Caco-2 (cell line): Measurements from ENCODE around the gene ARMC2. TPM values are rescaled to one million over a fixed set of nuclear protein-coding genes. Genes with fewer than 3 reads are reported as not detected.

ENCODE experiments used
- BruUV-seq: library from RNA; stranded (reverse); fragments of 400-500 nt; replicated peaks from 2 replicates; lab custom pipeline; 2021; lab: Mats Ljungman, UMichigan
- CTCF ChIA-PET: fragments of 300-600 bp; sonication (Branson Sonifier 250); formaldehyde crosslinking; loops from one replicate; lab custom pipeline; 2022; ENCODE audit warnings: antibody characterized with exemption; lab: Charles Lee
- POLR2A ChIA-PET: fragments of 300-600 bp; sonication (Branson Sonifier 250); formaldehyde crosslinking; loops from one replicate; lab custom pipeline; 2022; ENCODE audit warnings: antibody characterized with exemption; lab: Charles Lee
- DNase-seq, 2 experiments: peaks; one replicate each; pipeline versions ENCODE4 v3.0.0 to v3.0.0-alpha.2; 2020 to 2022
- H3K27me3 ChIP-seq: replicated peaks from 2 replicates; pipeline ENCODE4 v1.6.0; 2011; ENCODE audit warnings: low read length; ENCODE audit not compliant: control insufficient read depth, insufficient read depth
- H3K36me3 ChIP-seq: 2 replicates; pipeline ENCODE4 v1.5.1; 2011; ENCODE audit warnings: low read length; ENCODE audit not compliant: control insufficient read depth, insufficient read depth
- H3K4me1 ChIP-seq: fragments of 250-450 bp; sonication (Bioruptor Pico); 2 replicates; pipeline ENCODE4 v1.5.1; 2020; ENCODE audit warnings: mild to moderate bottlenecking
- H3K4me3 ChIP-seq: 2 replicates; pipeline ENCODE4 v1.5.1; 2011; ENCODE audit warnings: low read depth, mild to moderate bottlenecking, control low read depth, low read length
- H3K9me3 ChIP-seq: fragments of 250-450 bp; sonication (Bioruptor Pico); 2 replicates; pipeline ENCODE4 v1.5.1; 2020; ENCODE audit warnings: mild to moderate bottlenecking, moderate library complexity
- H3K27ac Mint-ChIP-seq: one replicate; pipeline ENCODE4 v1.8.0; 2022; ENCODE audit warnings: mixed read lengths; ENCODE audit not compliant: unreplicated experiment
- H3K27me3 Mint-ChIP-seq: one replicate; pipeline ENCODE4 v1.8.0; 2022; ENCODE audit warnings: mixed read lengths; ENCODE audit not compliant: insufficient read depth, unreplicated experiment
- H3K36me3 Mint-ChIP-seq: one replicate; pipeline ENCODE4 v1.8.0; 2022; ENCODE audit warnings: mild to moderate bottlenecking, mixed read lengths; ENCODE audit not compliant: insufficient read depth, unreplicated experiment
- H3K4me1 Mint-ChIP-seq: one replicate; pipeline ENCODE4 v1.8.0; 2022; ENCODE audit warnings: low read depth, mixed read lengths; ENCODE audit not compliant: unreplicated experiment
- H3K4me3 Mint-ChIP-seq: one replicate; pipeline ENCODE4 v1.8.0; 2022; ENCODE audit warnings: mild to moderate bottlenecking, moderate library complexity, mixed read lengths; ENCODE audit not compliant: unreplicated experiment
- H3K9me3 Mint-ChIP-seq: one replicate; pipeline ENCODE4 v1.8.0; 2022; ENCODE audit warnings: mixed read lengths; ENCODE audit not compliant: unreplicated experiment
- intact Hi-C: fragments of 100-400 bp; cut with micrococcal nuclease; formaldehyde crosslinking; loops from one replicate; pipeline ENCODE4 v1.10.0; 2022; ENCODE audit not compliant: unreplicated experiment
- total RNA-seq: library from RNA; stranded (reverse); gene quantifications from 2 replicates; pipeline ENCODE4 v1.2.3, GENCODE V29; 2022
- TF ChIP-seq, protein P1 (sequence below), 2 experiments: fragments of 200-600 bp in 1 of 2; IDR thresholded peaks; 1 replicate in 1 of 2; 2 replicates in 1 of 2; pipeline versions ENCODE4 v1.5.1 to v1.8.0; 2011 to 2022; ENCODE audit warnings: antibody characterized with exemption in 1 of 2, control low read depth in 1 of 2, inconsistent platforms in 1 of 2, low read depth in 1 of 2, low read length in 1 of 2, mild to moderate bottlenecking in 1 of 2, moderate library complexity in 1 of 2; ENCODE audit not compliant: insufficient read depth in 1 of 2, severe bottlenecking in 1 of 2, unreplicated experiment in 1 of 2

Gene ARMC2
- total RNA-seq, 1 experiment from 2014 or later = 7.8 TPM

DNA sequence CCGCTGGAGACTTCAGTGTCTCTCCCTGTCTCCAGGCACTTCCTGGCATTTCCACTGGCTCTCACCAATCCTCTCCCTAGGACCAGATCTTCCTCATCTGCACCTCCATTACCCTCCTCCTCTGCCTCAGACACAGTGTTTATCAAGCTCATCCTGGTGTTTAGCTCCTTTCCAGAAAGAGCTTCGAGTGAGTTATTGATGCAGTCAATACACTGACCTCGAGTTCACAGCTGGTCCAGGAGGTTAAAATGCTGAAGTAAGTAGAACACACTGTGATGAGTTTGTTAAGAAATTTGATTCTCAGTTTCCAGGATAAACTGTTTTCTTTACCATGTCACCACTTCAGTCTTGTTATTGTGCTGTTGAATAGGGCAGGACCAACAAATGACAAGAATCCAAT, 42.1 kb upstream of the ARMC2 start:
- TF ChIP-seq, protein P1, sequence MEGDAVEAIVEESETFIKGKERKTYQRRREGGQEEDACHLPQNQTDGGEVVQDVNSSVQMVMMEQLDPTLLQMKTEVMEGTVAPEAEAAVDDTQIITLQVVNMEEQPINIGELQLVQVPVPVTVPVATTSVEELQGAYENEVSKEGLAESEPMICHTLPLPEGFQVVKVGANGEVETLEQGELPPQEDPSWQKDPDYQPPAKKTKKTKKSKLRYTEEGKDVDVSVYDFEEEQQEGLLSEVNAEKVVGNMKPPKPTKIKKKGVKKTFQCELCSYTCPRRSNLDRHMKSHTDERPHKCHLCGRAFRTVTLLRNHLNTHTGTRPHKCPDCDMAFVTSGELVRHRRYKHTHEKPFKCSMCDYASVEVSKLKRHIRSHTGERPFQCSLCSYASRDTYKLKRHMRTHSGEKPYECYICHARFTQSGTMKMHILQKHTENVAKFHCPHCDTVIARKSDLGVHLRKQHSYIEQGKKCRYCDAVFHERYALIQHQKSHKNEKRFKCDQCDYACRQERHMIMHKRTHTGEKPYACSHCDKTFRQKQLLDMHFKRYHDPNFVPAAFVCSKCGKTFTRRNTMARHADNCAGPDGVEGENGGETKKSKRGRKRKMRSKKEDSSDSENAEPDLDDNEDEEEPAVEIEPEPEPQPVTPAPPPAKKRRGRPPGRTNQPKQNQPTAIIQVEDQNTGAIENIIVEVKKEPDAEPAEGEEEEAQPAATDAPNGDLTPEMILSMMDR (IDR thresholded peaks at IDR 0.05; ENCODE audit: insufficient read depth in 1 of 2, low read depth in 1 of 2, low read length in 1 of 2, severe bottlenecking in 1 of 2, unreplicated experiment in 1 of 2) = no peak
- no peaks in the 10 kb centered on the region for H3K27me3 ChIP-seq
- intact Hi-C loops = no loop called here
- no peaks in the 10 kb centered on the region for H3K9me3 ChIP-seq
- no peaks in the 10 kb centered on the region for H3K4me1 ChIP-seq
- Mint-ChIP-seq H3K27ac (no peak overlapping the region), H3K9me3 (no peaks in the 10 kb centered on the region), H3K4me3 (no peak overlapping the region), H3K27me3 (no peaks in the 10 kb centered on the region), H3K36me3 (no peaks in the 10 kb centered on the region), H3K4me1 (no peaks in the 10 kb centered on the region)
- ChIA-PET POLR2A (no interaction called here), CTCF (no interaction called here)
- H3K36me3 ChIP-seq = no peaks in the 10 kb centered on the region
- no peak overlapping the region for H3K4me3 ChIP-seq
- DNase-seq = no peak
- no TSS peak for BruUV-seq

DNA sequence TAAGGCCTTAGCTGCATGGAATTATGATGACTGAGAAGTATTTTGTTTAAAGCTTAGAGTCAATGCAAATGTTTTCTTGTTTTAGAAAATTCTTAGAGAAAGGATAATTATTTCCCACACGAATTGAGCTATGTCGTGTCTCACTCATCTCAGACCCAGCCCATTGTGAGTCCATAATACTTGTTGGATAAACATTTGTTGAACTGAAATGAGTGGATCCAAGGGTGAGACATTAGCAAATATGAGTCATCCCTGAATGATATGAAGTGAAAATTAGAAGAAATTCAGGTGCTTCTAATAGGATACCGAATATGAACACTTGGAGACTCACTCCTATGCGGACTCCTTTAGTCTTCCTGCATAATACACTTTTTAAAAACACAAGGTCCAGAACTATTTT, 41.6 kb upstream of the ARMC2 start:
- Mint-ChIP-seq H3K27ac (no peak overlapping the region), H3K4me1 (no peaks in the 10 kb centered on the region), H3K9me3 (no peaks in the 10 kb centered on the region), H3K4me3 (no peak overlapping the region), H3K36me3 (no peaks in the 10 kb centered on the region), H3K27me3 (no peaks in the 10 kb centered on the region)
- no peaks in the 10 kb centered on the region for H3K4me1 ChIP-seq
- intact Hi-C loops = no loop called here
- no peaks in the 10 kb centered on the region for H3K9me3 ChIP-seq
- CTCF ChIA-PET = no interaction called here
- no peaks in the 10 kb centered on the region for H3K27me3 ChIP-seq
- TF ChIP-seq, protein P1 (IDR thresholded peaks at IDR 0.05; ENCODE audit: insufficient read depth in 1 of 2, low read depth in 1 of 2, low read length in 1 of 2, severe bottlenecking in 1 of 2, unreplicated experiment in 1 of 2) = no peak
- no peak for DNase-seq
- BruUV-seq = no TSS peak
- no peaks in the 10 kb centered on the region for H3K36me3 ChIP-seq
- POLR2A ChIA-PET = no interaction called here
- H3K4me3 ChIP-seq = no peak overlapping the region

GRCh38 chr6:108807928-108808327, 40.3 kb upstream of the ARMC2 start:
- Histone ChIP-seq H3K36me3 (no peaks in the 10 kb centered on the region), H3K27me3 (no peaks in the 10 kb centered on the region), H3K4me3 (no peak overlapping the region), H3K9me3 (no peaks in the 10 kb centered on the region), H3K4me1 (no peaks in the 10 kb centered on the region)
- ChIA-PET CTCF (no interaction called here), POLR2A (no interaction called here)
- DNase-seq = no peak
- Mint-ChIP-seq H3K4me3 (no peak overlapping the region), H3K36me3 (no peaks in the 10 kb centered on the region), H3K27me3 (no peaks in the 10 kb centered on the region), H3K27ac (no peak overlapping the region), H3K9me3 (no peaks in the 10 kb centered on the region), H3K4me1 (no peaks in the 10 kb centered on the region)
- TF ChIP-seq, protein P1 (IDR thresholded peaks at IDR 0.05; ENCODE audit: insufficient read depth in 1 of 2, low read depth in 1 of 2, low read length in 1 of 2, severe bottlenecking in 1 of 2, unreplicated experiment in 1 of 2) = no peak
- BruUV-seq = no TSS peak
- intact Hi-C loops = no loop called here
